Endodermal cell (in vitro differentiated cells): Measurements from ENCODE around the gene PTPN14. TPM values are rescaled to one million over a fixed set of nuclear protein-coding genes. Genes with fewer than 3 reads are reported as not detected.

Experiments
- DNase-seq: peaks from one replicate; pipeline ENCODE4 v3.0.0-alpha.2; 2017
- H3K27ac ChIP-seq: 2 replicates; pipeline ENCODE4 v1.5.1; 2013; ENCODE audit warnings: mild to moderate bottlenecking, low read depth, low read length, moderate library complexity
- H3K27me3 ChIP-seq: 2 replicates; pipeline ENCODE4 v1.6.1; 2013; ENCODE audit warnings: mild to moderate bottlenecking, low read length, moderate library complexity; ENCODE audit not compliant: insufficient read depth, control insufficient read depth, poor library complexity, severe bottlenecking
- H3K36me3 ChIP-seq: 2 replicates; pipeline ENCODE4 v1.7.0; 2013; ENCODE audit warnings: mild to moderate bottlenecking, low read length, moderate library complexity; ENCODE audit not compliant: control insufficient read depth, insufficient read depth
- H3K4me1 ChIP-seq: one replicate; pipeline ENCODE4 v1.7.0; 2013; ENCODE audit warnings: low read length; ENCODE audit not compliant: control insufficient read depth, insufficient read depth
- H3K4me3 ChIP-seq: 2 replicates; pipeline ENCODE4 v1.5.1; 2013; ENCODE audit warnings: mild to moderate bottlenecking, low read length, moderate library complexity
- H3K9ac ChIP-seq: 2 replicates; pipeline ENCODE4 v1.6.1; 2013; ENCODE audit warnings: mild to moderate bottlenecking, low read length, moderate library complexity; ENCODE audit not compliant: poor library complexity, severe bottlenecking; ENCODE audit errors: extremely low read depth
- H3K9me3 ChIP-seq: 2 replicates; pipeline ENCODE4 v1.6.1; 2013; ENCODE audit warnings: mild to moderate bottlenecking, low read length, moderate library complexity; ENCODE audit not compliant: control insufficient read depth
- H3K27ac Mint-ChIP-seq: 2 replicates; pipeline ENCODE4 v1.8.0; 2020; ENCODE audit warnings: mixed read lengths
- H3K27me3 Mint-ChIP-seq: 2 replicates; pipeline ENCODE4 v1.8.0; 2021; ENCODE audit warnings: mild to moderate bottlenecking, mixed read lengths; ENCODE audit not compliant: insufficient read depth
- H3K36me3 Mint-ChIP-seq: 2 replicates; pipeline ENCODE4 v1.8.0; 2020; ENCODE audit warnings: low read depth, mixed read lengths
- H3K4me1 Mint-ChIP-seq: 2 replicates; pipeline ENCODE4 v1.8.0; 2020; ENCODE audit warnings: mixed read lengths
- H3K4me3 Mint-ChIP-seq: 2 replicates; pipeline ENCODE4 v1.8.0; 2020; ENCODE audit warnings: mild to moderate bottlenecking, moderate library complexity, mixed read lengths
- H3K9me3 Mint-ChIP-seq: 2 replicates; pipeline ENCODE4 v1.8.0; 2020; ENCODE audit warnings: mild to moderate bottlenecking, mixed read lengths
- WGBS, 2 experiments: methylation state at CpG; one replicate each; pipeline versions ENCODE4 v1.1.5 to v1.1.7; 2013; ENCODE audit warnings: missing lambda C conversion rate in 2 of 2, mixed read lengths in 1 of 2; ENCODE audit not compliant: insufficient coverage in 1 of 2, insufficient read length in 1 of 2; 5-methylcytosine and 5-hydroxymethylcytosine counted together
- total RNA-seq, 2 donors: library from RNA; stranded (reverse); fragmentation: NEBNext Ultra II Directional in 1 of 2; extraction: Animal tissue kit (Norgen Biotek cat#: 25700) in 1 of 2; gene quantifications; 2 replicates in 1 of 2; 3 replicates in 1 of 2; pipeline ENCODE4 v1.2.1, GENCODE V29; 2021
- TF ChIP-seq, protein P1 (sequence below): fragments of 200-600 bp; sonication (generic); conservative IDR thresholded peaks from 2 replicates; pipeline ENCODE4 v1.5.0; 2021; ENCODE audit warnings: antibody characterized with exemption, mild to moderate bottlenecking

The PTPN14 gene
- total RNA-seq, 2 donors from 2014 or later: 72.6 to 93.2 TPM

DNA sequence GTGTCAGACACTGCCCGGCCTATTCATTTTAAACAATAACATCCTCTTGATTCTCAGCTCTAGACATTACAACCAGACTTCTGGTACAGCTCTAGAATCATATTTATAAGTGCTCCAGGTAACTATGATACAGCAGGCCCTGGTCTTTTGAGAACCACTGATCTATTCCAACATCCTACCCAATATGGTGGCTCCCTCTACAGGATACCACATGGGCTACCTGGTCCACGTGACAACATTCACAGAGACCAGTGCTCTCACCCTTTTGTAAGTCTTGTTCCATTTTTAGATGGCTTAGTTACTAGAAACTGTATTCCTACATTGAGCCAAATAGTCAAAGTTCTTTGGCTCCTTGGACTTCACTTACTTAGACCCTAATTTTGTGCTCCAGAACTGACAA is 102.9 kb downstream of the PTPN14 start:
- TF ChIP-seq, protein P1, sequence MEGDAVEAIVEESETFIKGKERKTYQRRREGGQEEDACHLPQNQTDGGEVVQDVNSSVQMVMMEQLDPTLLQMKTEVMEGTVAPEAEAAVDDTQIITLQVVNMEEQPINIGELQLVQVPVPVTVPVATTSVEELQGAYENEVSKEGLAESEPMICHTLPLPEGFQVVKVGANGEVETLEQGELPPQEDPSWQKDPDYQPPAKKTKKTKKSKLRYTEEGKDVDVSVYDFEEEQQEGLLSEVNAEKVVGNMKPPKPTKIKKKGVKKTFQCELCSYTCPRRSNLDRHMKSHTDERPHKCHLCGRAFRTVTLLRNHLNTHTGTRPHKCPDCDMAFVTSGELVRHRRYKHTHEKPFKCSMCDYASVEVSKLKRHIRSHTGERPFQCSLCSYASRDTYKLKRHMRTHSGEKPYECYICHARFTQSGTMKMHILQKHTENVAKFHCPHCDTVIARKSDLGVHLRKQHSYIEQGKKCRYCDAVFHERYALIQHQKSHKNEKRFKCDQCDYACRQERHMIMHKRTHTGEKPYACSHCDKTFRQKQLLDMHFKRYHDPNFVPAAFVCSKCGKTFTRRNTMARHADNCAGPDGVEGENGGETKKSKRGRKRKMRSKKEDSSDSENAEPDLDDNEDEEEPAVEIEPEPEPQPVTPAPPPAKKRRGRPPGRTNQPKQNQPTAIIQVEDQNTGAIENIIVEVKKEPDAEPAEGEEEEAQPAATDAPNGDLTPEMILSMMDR: peak; percentile 46
- Mint-ChIP-seq H3K4me1 (peaks cover 68% of the 10 kb centered on the region), H3K36me3 (peaks cover 23% of the 10 kb centered on the region), H3K4me3 (peak overlapping the region; percentile 39), H3K9me3 (no peaks in the 10 kb centered on the region), H3K27me3 (no peaks in the 10 kb centered on the region), H3K27ac (peak overlapping the region; percentile 97)
- Histone ChIP-seq H3K36me3 (peaks cover 26% of the 10 kb centered on the region), H3K9ac (no peak overlapping the region), H3K9me3 (no peaks in the 10 kb centered on the region), H3K4me3 (no peak overlapping the region), H3K27me3 (no peaks in the 10 kb centered on the region), H3K27ac (no peak overlapping the region), H3K4me1 (peaks cover 22% of the 10 kb centered on the region)
- no peak for DNase-seq
- 91 to 93% methylated on average over 2 of the region's 2 CpGs for WGBS, 2 experiments

DNA sequence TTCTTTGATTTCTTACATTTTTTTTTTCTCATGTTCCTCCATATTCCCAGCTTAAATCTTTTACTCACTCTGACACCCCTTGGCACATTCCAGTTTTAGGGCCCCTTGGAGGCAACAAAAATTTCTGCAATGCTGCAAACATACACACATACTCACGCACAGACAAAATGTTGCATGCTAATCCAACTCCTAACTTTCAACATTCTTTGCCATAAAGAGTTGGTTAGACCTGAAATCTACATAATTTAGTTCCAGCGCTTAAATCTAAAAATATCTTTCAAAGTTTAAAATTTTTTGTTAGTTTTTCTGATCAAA is 103.9 kb downstream of the PTPN14 start:
- Histone ChIP-seq H3K9me3 (no peaks in the 10 kb centered on the region), H3K27ac (peak overlapping the region; percentile 75), H3K36me3 (peaks cover 26% of the 10 kb centered on the region), H3K9ac (peak overlapping the region; percentile 65), H3K4me3 (peak overlapping the region; percentile 60), H3K27me3 (no peaks in the 10 kb centered on the region), H3K4me1 (peaks cover 27% of the 10 kb centered on the region)
- DNase-seq: no peak
- Mint-ChIP-seq H3K36me3 (peaks cover 23% of the 10 kb centered on the region), H3K27ac (peak overlapping the region; percentile 97), H3K4me3 (peak overlapping the region; percentile 39), H3K27me3 (no peaks in the 10 kb centered on the region), H3K4me1 (peaks cover 71% of the 10 kb centered on the region), H3K9me3 (no peaks in the 10 kb centered on the region)
- TF ChIP-seq, protein P1: no peak
- WGBS, 2 experiments: 56 to 100% methylated on average over 1 to 2 of the region's 2 CpGs

DNA sequence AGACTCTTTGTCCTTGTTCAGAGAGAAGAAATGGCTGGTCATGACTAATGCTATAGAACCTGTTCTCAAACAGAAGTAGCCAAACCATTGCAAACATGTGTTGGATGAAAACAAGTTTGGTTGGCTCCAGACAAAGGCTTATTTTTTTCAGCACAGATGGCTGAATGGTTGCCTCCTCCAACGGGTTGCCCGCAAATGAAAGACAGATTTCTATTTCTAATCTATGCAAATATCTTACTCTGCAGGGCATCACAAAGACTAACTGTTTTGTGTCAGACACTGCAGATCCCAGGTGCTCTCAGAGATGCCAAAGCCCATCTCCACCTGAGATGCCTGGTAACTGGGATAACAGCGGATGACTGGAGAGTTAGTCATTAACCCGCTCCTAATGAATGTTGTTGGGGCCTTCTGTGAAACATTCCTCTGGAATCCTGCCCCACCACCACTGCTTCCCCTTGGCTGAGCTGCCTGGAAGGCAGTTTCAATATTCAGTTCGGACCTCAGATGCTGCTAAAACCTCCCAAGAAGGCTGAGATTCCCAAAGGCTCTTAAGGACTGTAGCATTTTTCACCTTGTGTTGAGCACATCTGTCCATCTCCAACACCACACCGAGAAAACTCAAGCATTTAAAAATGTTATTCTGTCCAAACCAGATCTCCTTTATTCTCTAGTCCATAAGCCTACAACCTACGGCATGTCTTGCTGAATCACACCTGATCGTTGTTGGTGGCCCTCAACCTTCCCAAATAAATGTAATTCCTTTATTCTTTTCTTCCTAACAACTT is 104.4 kb downstream of the PTPN14 start:
- Histone ChIP-seq H3K9me3 (no peaks in the 10 kb centered on the region), H3K36me3 (peaks cover 25% of the 10 kb centered on the region), H3K27me3 (no peaks in the 10 kb centered on the region), H3K4me1 (peaks cover 24% of the 10 kb centered on the region), H3K4me3 (peak overlapping the region; percentile 60), H3K9ac (peak overlapping the region; percentile 65), H3K27ac (peak overlapping the region; percentile 75)
- H3K9me3 Mint-ChIP-seq: no peaks in the 10 kb centered on the region
- H3K27ac Mint-ChIP-seq: peak overlapping the region; percentile 97
- peaks cover 68% of the 10 kb centered on the region for H3K4me1 Mint-ChIP-seq
- peak; percentile 94 for DNase-seq
- WGBS, 2 experiments: 19 to 28% methylated on average over 7 to 8 of the region's 8 CpGs
- H3K4me3 Mint-ChIP-seq: peak overlapping the region; percentile 39
- peaks cover 23% of the 10 kb centered on the region for H3K36me3 Mint-ChIP-seq
- no peaks in the 10 kb centered on the region for H3K27me3 Mint-ChIP-seq
- TF ChIP-seq, protein P1: no peak
